Kidney (tissue), 14 donors: ENCODE measurements around the gene TSHB. TPM values are rescaled to one million over a fixed set of nuclear protein-coding genes. Genes with fewer than 3 reads are reported as not detected.

Source experiments
- DNase-seq, 5 donors: peaks; one replicate each; pipeline ENCODE4 v3.0.0-alpha.2; 2013 to 2020
- FAIRE-seq: peaks from 2 replicates; lab custom pipeline; 2012; peaks lifted over from hg19 to GRCh38; lab: Jason Lieb, UNC
- H3K27ac ChIP-seq, 2 donors: one replicate each; pipeline ENCODE4 v1.7.0; 2013; ENCODE audit warnings: low read depth in 2 of 2, low read length in 2 of 2, inconsistent platforms in 1 of 2
- H3K27me3 ChIP-seq: one replicate; pipeline ENCODE4 v1.7.1; 2013; ENCODE audit warnings: low read length, inconsistent platforms; ENCODE audit not compliant: control insufficient read depth, insufficient read depth
- H3K36me3 ChIP-seq, 3 donors: one replicate each; pipeline versions ENCODE4 v1.7.0 to v1.7.1; 2013; ENCODE audit warnings: low read length in 3 of 3, control low read depth in 1 of 3, inconsistent platforms in 1 of 3; ENCODE audit not compliant: insufficient read depth in 3 of 3, control insufficient read depth in 2 of 3
- H3K4me1 ChIP-seq, 3 donors: one replicate each; pipeline versions ENCODE4 v1.7.0 to v1.7.1; 2013; ENCODE audit warnings: low read length in 3 of 3, inconsistent platforms in 1 of 3, low read depth in 1 of 3; ENCODE audit not compliant: control insufficient read depth in 2 of 3, insufficient read depth in 2 of 3
- H3K4me3 ChIP-seq, 3 donors: one replicate each; pipeline versions ENCODE4 v1.7.0 to v1.8.1; 2013; ENCODE audit warnings: low read length in 3 of 3, control low read depth in 1 of 3, inconsistent platforms in 1 of 3
- H3K9ac ChIP-seq, 3 donors: one replicate each; pipeline versions ENCODE4 v1.7.0 to v1.7.1; 2013; ENCODE audit warnings: low read length in 3 of 3, control low read depth in 1 of 3, inconsistent platforms in 1 of 3
- H3K9me3 ChIP-seq, 3 donors: one replicate each; pipeline versions ENCODE4 v1.7.0 to v1.7.1; 2013; ENCODE audit warnings: low read length in 3 of 3, control low read depth in 1 of 3, inconsistent platforms in 1 of 3; ENCODE audit not compliant: control insufficient read depth in 2 of 3, insufficient read depth in 1 of 3
- intact Hi-C: fragments of 100-400 bp; cut with DNase I; formaldehyde crosslinking; loops from one replicate; pipeline ENCODE4 v1.11.1; 2022
- polyA plus RNA-seq: library from polyadenylated mRNA; stranded (reverse); fragments of 350-450 nt; fragmentation: Illumina TruSeq; extraction: RNeasy Lipid Tissue Mini Kit (QIAGEN cat#74804); gene quantifications from one replicate; pipeline ENCODE4 v1.2.3, GENCODE V29; 2014; ENCODE audit warnings: low read depth, low replicate concordance; ENCODE audit not compliant: insufficient read depth
- total RNA-seq: library from RNA; stranded (reverse); fragmentation: NEBNext Ultra II Directional; extraction: Animal tissue kit (Norgen Biotek cat#: 25700); gene quantifications from one replicate; pipeline ENCODE4 v1.2.1, GENCODE V29; 2021
- TF ChIP-seq, protein P1 (sequence below): IDR thresholded peaks from 3 replicates; pipeline ENCODE4 v1.5.1; 2012; ENCODE audit warnings: mild to moderate bottlenecking, moderate library complexity, borderline replicate concordance; ENCODE audit not compliant: insufficient read depth; ENCODE audit errors: extremely low read depth
- donor health status: control.
- donor health status: control.
- donor health status: control.
- donor health status: control.
- donor health status: control.
- donor health status: DM: yes; HTN: yes; CAD: no.
- donor health status: Normal renal cell carcinoma (clear cell type).

Gene TSHB
- total and polyA plus RNA-seq, 2 donors from 2014 or later, result not detected

DNA sequence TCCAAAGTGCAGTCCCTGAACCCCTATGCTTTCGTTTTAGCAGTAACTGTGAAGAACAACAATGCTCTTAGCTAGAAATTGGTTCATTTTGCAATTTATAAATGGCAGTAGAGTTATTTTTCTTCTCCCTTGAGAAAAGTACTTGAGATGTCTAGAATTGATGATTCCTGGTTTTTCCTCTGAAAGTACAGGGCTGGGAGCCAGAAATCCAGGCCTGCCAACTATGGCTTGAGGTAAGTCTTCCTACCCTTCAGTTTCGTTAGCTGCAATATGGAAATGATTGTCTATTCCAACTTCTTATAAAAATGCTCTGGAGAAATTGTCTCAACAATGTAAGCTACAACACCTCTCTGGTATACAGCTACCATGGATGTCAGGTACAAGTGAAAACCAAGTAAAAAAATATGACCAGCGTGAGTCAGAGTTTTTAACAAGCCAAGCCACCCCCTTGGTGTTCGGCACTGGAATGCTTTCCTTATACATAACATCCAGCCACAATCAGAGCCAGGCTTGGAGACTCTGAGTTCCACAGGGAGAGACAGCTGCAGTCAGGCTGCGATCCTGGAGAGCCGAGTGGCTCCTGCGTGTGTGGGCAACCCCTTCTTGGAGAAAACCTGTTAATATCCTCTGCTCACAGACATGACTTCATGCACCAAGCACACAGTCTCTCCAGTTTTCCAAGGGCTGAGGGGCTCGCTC, 37.7 kb downstream of the TSHB start:
- H3K27ac ChIP-seq, result no peak overlapping the region
- TF ChIP-seq, protein P1, sequence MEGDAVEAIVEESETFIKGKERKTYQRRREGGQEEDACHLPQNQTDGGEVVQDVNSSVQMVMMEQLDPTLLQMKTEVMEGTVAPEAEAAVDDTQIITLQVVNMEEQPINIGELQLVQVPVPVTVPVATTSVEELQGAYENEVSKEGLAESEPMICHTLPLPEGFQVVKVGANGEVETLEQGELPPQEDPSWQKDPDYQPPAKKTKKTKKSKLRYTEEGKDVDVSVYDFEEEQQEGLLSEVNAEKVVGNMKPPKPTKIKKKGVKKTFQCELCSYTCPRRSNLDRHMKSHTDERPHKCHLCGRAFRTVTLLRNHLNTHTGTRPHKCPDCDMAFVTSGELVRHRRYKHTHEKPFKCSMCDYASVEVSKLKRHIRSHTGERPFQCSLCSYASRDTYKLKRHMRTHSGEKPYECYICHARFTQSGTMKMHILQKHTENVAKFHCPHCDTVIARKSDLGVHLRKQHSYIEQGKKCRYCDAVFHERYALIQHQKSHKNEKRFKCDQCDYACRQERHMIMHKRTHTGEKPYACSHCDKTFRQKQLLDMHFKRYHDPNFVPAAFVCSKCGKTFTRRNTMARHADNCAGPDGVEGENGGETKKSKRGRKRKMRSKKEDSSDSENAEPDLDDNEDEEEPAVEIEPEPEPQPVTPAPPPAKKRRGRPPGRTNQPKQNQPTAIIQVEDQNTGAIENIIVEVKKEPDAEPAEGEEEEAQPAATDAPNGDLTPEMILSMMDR, result no peak
- intact Hi-C loops, result no loop called here
- H3K4me1 ChIP-seq, result no peaks in the 10 kb centered on the region
- no peak overlapping the region for H3K4me3 ChIP-seq
- no peak overlapping the region for H3K9ac ChIP-seq
- H3K27me3 ChIP-seq, result no peaks in the 10 kb centered on the region
- no peaks in the 10 kb centered on the region for H3K9me3 ChIP-seq
- DNase-seq (no peak), FAIRE-seq (no peak)
- no peaks in the 10 kb centered on the region for H3K36me3 ChIP-seq

DNA sequence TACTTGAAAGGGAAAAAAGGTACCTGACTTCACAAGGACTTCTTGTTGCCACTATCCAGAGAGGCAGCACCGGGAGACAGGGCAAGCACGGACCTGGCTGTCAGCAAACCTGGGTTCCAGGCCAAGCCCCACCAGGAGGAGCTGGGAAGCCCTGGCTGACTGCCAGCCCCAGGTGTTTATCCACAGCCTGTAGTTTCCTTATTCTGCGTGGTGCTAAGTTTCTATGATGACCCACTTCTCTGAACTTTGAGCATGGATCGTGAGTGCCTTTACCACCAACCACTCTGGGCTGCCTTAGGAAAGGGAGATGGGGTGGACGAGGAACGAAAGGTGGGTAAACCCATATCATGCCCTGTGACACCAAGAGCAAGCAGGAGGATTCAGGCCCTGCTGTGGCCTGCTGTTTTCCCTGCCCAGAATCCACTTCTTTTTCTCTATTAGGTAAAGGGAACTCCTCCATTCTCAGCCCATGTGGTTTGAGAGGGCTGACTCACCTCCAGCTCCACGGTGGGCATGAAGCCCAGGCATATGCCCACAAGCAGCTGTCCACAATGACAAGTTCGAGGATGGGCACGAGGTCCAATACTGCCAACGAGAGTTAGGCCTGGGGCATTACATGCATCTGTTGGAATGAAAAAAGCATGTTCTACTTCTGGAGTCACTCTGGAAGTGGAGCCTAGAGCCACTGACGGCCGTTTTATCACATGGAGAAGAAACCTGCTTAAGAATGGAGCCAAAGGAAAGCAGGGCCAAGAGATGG, 39.4 kb downstream of the TSHB start:
- no peaks in the 10 kb centered on the region for H3K9me3 ChIP-seq

DNA sequence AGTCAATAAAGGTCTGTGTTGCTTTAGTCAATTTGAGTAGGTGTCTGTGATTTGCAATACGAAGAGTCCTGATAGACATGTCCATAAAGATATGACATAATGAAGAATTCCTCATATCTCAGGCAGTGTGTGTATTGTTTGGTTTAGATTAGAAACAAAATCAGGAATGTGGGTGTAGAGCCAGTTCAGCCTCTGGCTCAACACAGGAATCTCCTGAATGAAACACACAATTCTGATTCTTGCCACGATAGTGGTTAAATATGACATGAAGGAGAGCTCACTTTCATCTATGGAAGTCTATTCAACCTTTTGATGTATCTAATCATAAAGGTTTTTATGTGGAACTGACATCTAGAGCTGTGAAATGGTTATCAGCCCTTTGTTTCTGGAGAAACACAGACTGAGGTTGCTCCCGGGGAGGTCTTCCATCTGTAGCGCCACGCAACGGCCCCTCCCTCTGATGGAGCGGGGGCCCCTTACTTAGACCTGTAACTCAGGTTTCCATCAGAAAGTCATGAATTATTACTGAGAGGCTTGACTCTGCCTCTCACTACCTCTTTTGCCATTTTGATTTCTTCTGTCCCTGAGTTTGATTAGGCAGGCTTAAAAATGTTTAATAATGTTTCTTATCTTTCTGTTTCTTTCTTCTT, 40.2 kb downstream of the TSHB start:
- no peaks in the 10 kb centered on the region for H3K4me1 ChIP-seq
- no peak for FAIRE-seq

More for the DNA sequence above, 39.4 kb downstream of the TSHB start:
- Histone ChIP-seq H3K36me3 (no peaks in the 10 kb centered on the region), H3K4me3 (no peak overlapping the region), H3K27me3 (no peaks in the 10 kb centered on the region), H3K27ac (no peak overlapping the region), H3K9ac (no peak overlapping the region), H3K4me1 (no peaks in the 10 kb centered on the region)
- TF ChIP-seq, protein P1, result no peak
- intact Hi-C loops, result no loop called here
- FAIRE-seq (no peak), DNase-seq (no peak)

More for the DNA sequence above, 40.2 kb downstream of the TSHB start:
- intact Hi-C loops, result no loop called here
- H3K9me3 ChIP-seq, result no peaks in the 10 kb centered on the region
- no peaks in the 10 kb centered on the region for H3K36me3 ChIP-seq
- H3K9ac ChIP-seq, result no peak overlapping the region
- TF ChIP-seq, protein P1, result no peak
- H3K27me3 ChIP-seq, result no peaks in the 10 kb centered on the region
- no peak overlapping the region for H3K27ac ChIP-seq
- DNase-seq, result no peak
- no peak overlapping the region for H3K4me3 ChIP-seq
